Measurements from ENCODE around the gene SERF1A.
"Not testable (repeated sequence)": the region's sequence is repeated elsewhere in the genome, so short reads cannot be mapped to it uniquely, and the experiment has no call there.

GRCh38 chr5:70906624-70907023, 6.2 kb downstream of the SERF1A start:
- not testable (repeated sequence) for TF ChIP-seq CTCF (IDR thresholded peaks at IDR 0.05); ESRRA (CRISPR knock-in tag; IDR thresholded peaks at IDR 0.05; ENCODE audit: borderline replicate concordance); E2F1 (CRISPR knock-in tag; IDR thresholded peaks at IDR 0.05); MAX (CRISPR knock-in tag; IDR thresholded peaks at IDR 0.05); USF2 (CRISPR knock-in tag; IDR thresholded peaks at IDR 0.05); MLX (CRISPR knock-in tag; IDR thresholded peaks at IDR 0.05); SP1 (CRISPR knock-in tag; conservative IDR thresholded peaks at IDR 0.05); ATF2 (CRISPR knock-in tag; IDR thresholded peaks at IDR 0.05; ENCODE audit: borderline replicate concordance, low read depth); USF1 (CRISPR knock-in tag; IDR thresholded peaks at IDR 0.05); KAT7 (CRISPR knock-in tag; IDR thresholded peaks at IDR 0.05; ENCODE audit: borderline replicate concordance); NR2C2 (CRISPR knock-in tag; IDR thresholded peaks at IDR 0.05); AFF4 (CRISPR knock-in tag; IDR thresholded peaks at IDR 0.05; ENCODE audit: borderline replicate concordance); PREB (CRISPR knock-in tag; IDR thresholded peaks at IDR 0.05; ENCODE audit: borderline replicate concordance)

Data from WTC11 (cell line).